Left renal pelvis (tissue), 4 donors: ENCODE measurements around the gene HS2ST1. TPM values are rescaled to one million over a fixed set of nuclear protein-coding genes. Genes with fewer than 3 reads are reported as not detected.
"Not testable (repeated sequence)": the region's sequence is repeated elsewhere in the genome, so short reads cannot be mapped to it uniquely, and the experiment has no call there.

Experiments
- DNase-seq, 4 donors: peaks; one replicate each; pipeline ENCODE4 v3.0.0-alpha.2; 2013; ENCODE audit warnings: low read depth in 4 of 4, low spot score in 3 of 4
- polyA plus RNA-seq, 4 donors: library from polyadenylated mRNA; unstranded; fragments of 120-200 nt; gene quantifications; one replicate each; pipeline ENCODE4 v1.2.1, GENCODE V29; 2013; ENCODE audit not compliant: insufficient read length in 4 of 4

The HS2ST1 gene
- polyA plus RNA-seq, 4 donors, result 39.1 to 54.3 (median 48.1) TPM

- no peak for DNase-seq
Measured at GRCh38 chr1:86924324-86924960, 10.0 kb downstream of the HS2ST1 start.

- no peak for DNase-seq
Measured at GRCh38 chr1:86925742-86926141, 11.3 kb downstream of the HS2ST1 start.

GRCh38 chr1:86926883-86927282 is 12.4 kb downstream of the HS2ST1 start:
- DNase-seq, result no peak

GRCh38 chr1:86928819-86929218 is 14.4 kb downstream of the HS2ST1 start:
- no peak for DNase-seq

GRCh38 chr1:86933051-86933450 is 18.6 kb downstream of the HS2ST1 start:
- no peak for DNase-seq

GRCh38 chr1:86933562-86934377 is 19.3 kb downstream of the HS2ST1 start:
- DNase-seq, result no peak

- no peak for DNase-seq
Measured at GRCh38 chr1:86938450-86938849, 24.0 kb downstream of the HS2ST1 start.

GRCh38 chr1:86938855-86939254 is 24.4 kb downstream of the HS2ST1 start:
- DNase-seq, result no peak

- no peak for DNase-seq
Measured at GRCh38 chr1:86939406-86939805, 25.0 kb downstream of the HS2ST1 start.

- DNase-seq, result no peak
Measured at GRCh38 chr1:86940599-86940998, 26.2 kb downstream of the HS2ST1 start.

GRCh38 chr1:86942042-86942441 is 27.6 kb downstream of the HS2ST1 start:
- no peak for DNase-seq

- no peak for DNase-seq
Measured at GRCh38 chr1:86942743-86943142, 28.3 kb downstream of the HS2ST1 start.

- no peak for DNase-seq
Measured at GRCh38 chr1:86948212-86948611, 33.8 kb downstream of the HS2ST1 start.

- no peak for DNase-seq
Measured at GRCh38 chr1:86950712-86951419, 36.4 kb downstream of the HS2ST1 start.

GRCh38 chr1:86951430-86951829 is 37.0 kb downstream of the HS2ST1 start:
- DNase-seq, result no peak

- DNase-seq, result no peak
Measured at GRCh38 chr1:86953167-86953566, 38.7 kb downstream of the HS2ST1 start.

- no peak for DNase-seq
Measured at GRCh38 chr1:86955678-86956077, 41.2 kb downstream of the HS2ST1 start.

GRCh38 chr1:86956221-86956620 is 41.8 kb downstream of the HS2ST1 start:
- DNase-seq, result no peak

- DNase-seq, result no peak
Measured at GRCh38 chr1:86957221-86957620, 42.8 kb downstream of the HS2ST1 start.

GRCh38 chr1:86960548-86960947 is 46.1 kb downstream of the HS2ST1 start:
- no peak for DNase-seq

GRCh38 chr1:86963841-86964240 is 49.4 kb downstream of the HS2ST1 start:
- DNase-seq, result not testable (repeated sequence)
